ENCODE measurements around the gene TINCR. TPM values are rescaled to one million over a fixed set of nuclear protein-coding genes. Genes with fewer than 3 reads are reported as not detected.

The TINCR gene
- total RNA-seq, 1 experiment from 2014 or later, result not detected

- Histone ChIP-seq H3K4me1 (ENCODE audit: low read length) (no peaks in the 10 kb centered on the region), H3K36me3 (ENCODE audit: insufficient read depth, low read length) (peaks cover 29% of the 10 kb centered on the region), H4K20me1 (ENCODE audit: insufficient read depth, low read depth, low read length) (peaks cover 14% of the 10 kb centered on the region), H3K4me3 (ENCODE audit: low read length) (no peak overlapping the region), H3K27me3 (ENCODE audit: low read length) (no peaks in the 10 kb centered on the region), H3K9ac (ENCODE audit: low read length) (no peak overlapping the region), H3K27ac (ENCODE audit: low read length) (no peak overlapping the region), H3K79me2 (ENCODE audit: low read length) (peaks cover 4% of the 10 kb centered on the region), H2AFZ (ENCODE audit: low read length) (no peak overlapping the region), H3K4me2 (ENCODE audit: low read depth, low read length, poor library complexity, severe bottlenecking) (no peak overlapping the region), H3K9me2 (replicated peaks; ENCODE audit: insufficient read depth, low read length) (no peaks in the 10 kb centered on the region), H3K9me3 (ENCODE audit: low read length) (no peaks in the 10 kb centered on the region)
- DNase-seq, result no peak
Measured at GRCh38 chr19:5592531-5593342, 25.0 kb upstream of the TINCR start.

GRCh38 chr19:5591476-5591875 lies 23.7 kb upstream of the TINCR start:
- peaks cover 24% of the 10 kb centered on the region for H3K36me3 ChIP-seq (ENCODE audit: insufficient read depth, low read length)
- no peaks in the 10 kb centered on the region for H3K4me1 ChIP-seq (ENCODE audit: low read length)
- H3K9me3 ChIP-seq (ENCODE audit: low read length), result no peaks in the 10 kb centered on the region
- no peak overlapping the region for H3K27ac ChIP-seq (ENCODE audit: low read length)
- no peak overlapping the region for H3K4me3 ChIP-seq (ENCODE audit: low read length)
- H3K4me2 ChIP-seq (ENCODE audit: low read depth, low read length, poor library complexity, severe bottlenecking), result no peak overlapping the region
- peaks cover 7% of the 10 kb centered on the region for H4K20me1 ChIP-seq (ENCODE audit: insufficient read depth, low read depth, low read length)
- no peak overlapping the region for H3K9ac ChIP-seq (ENCODE audit: low read length)
- no peaks in the 10 kb centered on the region for H3K27me3 ChIP-seq (ENCODE audit: low read length)
- no peak for DNase-seq
- no peak overlapping the region for H2AFZ ChIP-seq (ENCODE audit: low read length)
- peaks cover 4% of the 10 kb centered on the region; the same call in 1 of the 2 replicates for H3K79me2 ChIP-seq (ENCODE audit: low read length)
- H3K9me2 ChIP-seq (replicated peaks; ENCODE audit: insufficient read depth, low read length), result no peaks in the 10 kb centered on the region

GRCh38 chr19:5590865-5591154 lies 23.1 kb upstream of the TINCR start:
- Histone ChIP-seq H4K20me1 (ENCODE audit: insufficient read depth, low read depth, low read length) (peaks cover 7% of the 10 kb centered on the region), H3K4me2 (ENCODE audit: low read depth, low read length, poor library complexity, severe bottlenecking) (no peak overlapping the region), H3K27ac (ENCODE audit: low read length) (no peak overlapping the region), H3K9ac (ENCODE audit: low read length) (no peak overlapping the region), H3K4me3 (ENCODE audit: low read length) (no peak overlapping the region), H3K36me3 (ENCODE audit: insufficient read depth, low read length) (peaks cover 19% of the 10 kb centered on the region), H3K9me3 (ENCODE audit: low read length) (no peaks in the 10 kb centered on the region), H3K79me2 (ENCODE audit: low read length) (no peaks in the 10 kb centered on the region; the same call in 1 of the 2 replicates), H3K4me1 (ENCODE audit: low read length) (no peaks in the 10 kb centered on the region), H3K9me2 (replicated peaks; ENCODE audit: insufficient read depth, low read length) (no peaks in the 10 kb centered on the region), H3K27me3 (ENCODE audit: low read length) (no peaks in the 10 kb centered on the region), H2AFZ (ENCODE audit: low read length) (no peak overlapping the region)
- no peak for DNase-seq

GRCh38 chr19:5590151-5590864 lies 22.6 kb upstream of the TINCR start:
- no peak overlapping the region for H3K4me3 ChIP-seq (ENCODE audit: low read length)
- H3K36me3 ChIP-seq (ENCODE audit: insufficient read depth, low read length), result peaks cover 14% of the 10 kb centered on the region
- H4K20me1 ChIP-seq (ENCODE audit: insufficient read depth, low read depth, low read length), result peaks cover 2% of the 10 kb centered on the region
- no peak overlapping the region for H3K9ac ChIP-seq (ENCODE audit: low read length)
- no peak overlapping the region for H2AFZ ChIP-seq (ENCODE audit: low read length)
- H3K27me3 ChIP-seq (ENCODE audit: low read length), result no peaks in the 10 kb centered on the region
- H3K4me2 ChIP-seq (ENCODE audit: low read depth, low read length, poor library complexity, severe bottlenecking), result no peak overlapping the region
- no peaks in the 10 kb centered on the region for H3K9me3 ChIP-seq (ENCODE audit: low read length)
- no peak for DNase-seq
- no peak overlapping the region for H3K27ac ChIP-seq (ENCODE audit: low read length)
- no peaks in the 10 kb centered on the region; the same call in 1 of the 2 replicates for H3K79me2 ChIP-seq (ENCODE audit: low read length)
- H3K9me2 ChIP-seq (replicated peaks; ENCODE audit: insufficient read depth, low read length), result no peaks in the 10 kb centered on the region
- no peaks in the 10 kb centered on the region for H3K4me1 ChIP-seq (ENCODE audit: low read length)

- Histone ChIP-seq H2AFZ (ENCODE audit: low read length) (no peak overlapping the region), H3K9me2 (replicated peaks; ENCODE audit: insufficient read depth, low read length) (no peaks in the 10 kb centered on the region), H3K4me2 (ENCODE audit: low read depth, low read length, poor library complexity, severe bottlenecking) (no peak overlapping the region), H3K9me3 (ENCODE audit: low read length) (no peaks in the 10 kb centered on the region), H3K27ac (ENCODE audit: low read length) (no peak overlapping the region), H3K4me3 (ENCODE audit: low read length) (no peak overlapping the region), H3K79me2 (ENCODE audit: low read length) (no peaks in the 10 kb centered on the region; the same call in 1 of the 2 replicates), H3K36me3 (ENCODE audit: insufficient read depth, low read length) (peaks cover 12% of the 10 kb centered on the region), H3K27me3 (ENCODE audit: low read length) (no peaks in the 10 kb centered on the region), H3K9ac (ENCODE audit: low read length) (no peak overlapping the region), H4K20me1 (ENCODE audit: insufficient read depth, low read depth, low read length) (no peaks in the 10 kb centered on the region; the same call in none of the 2 replicates), H3K4me1 (ENCODE audit: low read length) (no peaks in the 10 kb centered on the region)
- DNase-seq, result no peak
Measured at GRCh38 chr19:5588906-5589676, 21.3 kb upstream of the TINCR start.

GRCh38 chr19:5588441-5588840 lies 20.7 kb upstream of the TINCR start:
- H3K4me3 ChIP-seq (ENCODE audit: low read length), result no peak overlapping the region
- no peak for DNase-seq
- peaks cover 12% of the 10 kb centered on the region for H3K36me3 ChIP-seq (ENCODE audit: insufficient read depth, low read length)
- no peak overlapping the region for H2AFZ ChIP-seq (ENCODE audit: low read length)
- H3K27me3 ChIP-seq (ENCODE audit: low read length), result no peaks in the 10 kb centered on the region
- no peak overlapping the region for H3K27ac ChIP-seq (ENCODE audit: low read length)
- H3K9me3 ChIP-seq (ENCODE audit: low read length), result no peaks in the 10 kb centered on the region
- no peaks in the 10 kb centered on the region for H3K4me1 ChIP-seq (ENCODE audit: low read length)
- no peaks in the 10 kb centered on the region for H3K9me2 ChIP-seq (replicated peaks; ENCODE audit: insufficient read depth, low read length)
- H3K79me2 ChIP-seq (ENCODE audit: low read length), result no peaks in the 10 kb centered on the region; the same call in 1 of the 2 replicates
- H3K9ac ChIP-seq (ENCODE audit: low read length), result no peak overlapping the region
- no peak overlapping the region for H3K4me2 ChIP-seq (ENCODE audit: low read depth, low read length, poor library complexity, severe bottlenecking)
- no peaks in the 10 kb centered on the region; the same call in none of the 2 replicates for H4K20me1 ChIP-seq (ENCODE audit: insufficient read depth, low read depth, low read length)

- no peak overlapping the region for H3K9ac ChIP-seq (ENCODE audit: low read length)
- no peak overlapping the region for H3K27ac ChIP-seq (ENCODE audit: low read length)
- no peaks in the 10 kb centered on the region; the same call in none of the 2 replicates for H4K20me1 ChIP-seq (ENCODE audit: insufficient read depth, low read depth, low read length)
- no peaks in the 10 kb centered on the region for H3K4me1 ChIP-seq (ENCODE audit: low read length)
- H3K4me3 ChIP-seq (ENCODE audit: low read length), result no peak overlapping the region
- no peaks in the 10 kb centered on the region for H3K27me3 ChIP-seq (ENCODE audit: low read length)
- DNase-seq, result no peak
- H3K9me2 ChIP-seq (replicated peaks; ENCODE audit: insufficient read depth, low read length), result no peaks in the 10 kb centered on the region
- H3K9me3 ChIP-seq (ENCODE audit: low read length), result no peaks in the 10 kb centered on the region
- no peak overlapping the region for H2AFZ ChIP-seq (ENCODE audit: low read length)
- H3K36me3 ChIP-seq (ENCODE audit: insufficient read depth, low read length), result peaks cover 12% of the 10 kb centered on the region
- H3K79me2 ChIP-seq (ENCODE audit: low read length), result no peaks in the 10 kb centered on the region
- no peak overlapping the region for H3K4me2 ChIP-seq (ENCODE audit: low read depth, low read length, poor library complexity, severe bottlenecking)
Measured at GRCh38 chr19:5587661-5588060, 19.9 kb upstream of the TINCR start.

- Histone ChIP-seq H3K9me2 (replicated peaks; ENCODE audit: insufficient read depth, low read length) (no peaks in the 10 kb centered on the region), H3K4me1 (ENCODE audit: low read length) (no peaks in the 10 kb centered on the region), H3K27ac (ENCODE audit: low read length) (no peak overlapping the region), H2AFZ (ENCODE audit: low read length) (no peak overlapping the region), H3K9ac (ENCODE audit: low read length) (no peak overlapping the region), H3K36me3 (ENCODE audit: insufficient read depth, low read length) (peaks cover 8% of the 10 kb centered on the region), H4K20me1 (ENCODE audit: insufficient read depth, low read depth, low read length) (no peaks in the 10 kb centered on the region; the same call in none of the 2 replicates), H3K9me3 (ENCODE audit: low read length) (no peaks in the 10 kb centered on the region), H3K4me2 (ENCODE audit: low read depth, low read length, poor library complexity, severe bottlenecking) (no peak overlapping the region), H3K4me3 (ENCODE audit: low read length) (no peak overlapping the region), H3K79me2 (ENCODE audit: low read length) (no peaks in the 10 kb centered on the region), H3K27me3 (ENCODE audit: low read length) (no peaks in the 10 kb centered on the region)
- DNase-seq, result no peak
Measured at GRCh38 chr19:5587071-5587455, 19.3 kb upstream of the TINCR start.

Data from Karpas-422 (cell line).